Duodenal mucosa (tissue), 2 donors: ENCODE data around the gene HK1.
"Not testable (repeated sequence)": the region's sequence is repeated elsewhere in the genome, so short reads cannot be mapped to it uniquely, and the experiment has no call there.

ENCODE experiments used
- H3K27ac ChIP-seq: one replicate; pipeline ENCODE4 v1.7.0; 2013; ENCODE audit warnings: low read depth, low read length
- H3K27me3 ChIP-seq, 2 donors: one replicate each; pipeline ENCODE4 v1.7.0; 2013; ENCODE audit warnings: low read length in 2 of 2, control low read depth in 1 of 2; ENCODE audit not compliant: insufficient read depth in 2 of 2, control insufficient read depth in 1 of 2
- H3K36me3 ChIP-seq, 2 donors: one replicate each; pipeline ENCODE4 v1.7.0; 2013; ENCODE audit warnings: low read length in 2 of 2, control low read depth in 1 of 2; ENCODE audit not compliant: insufficient read depth in 2 of 2, control insufficient read depth in 1 of 2
- H3K4me1 ChIP-seq, 2 donors: one replicate each; pipeline ENCODE4 v1.7.0; 2013; ENCODE audit warnings: low read length in 2 of 2, control low read depth in 1 of 2; ENCODE audit not compliant: insufficient read depth in 2 of 2, control insufficient read depth in 1 of 2
- H3K4me3 ChIP-seq, 2 donors: one replicate each; pipeline ENCODE4 v1.7.0; 2013; ENCODE audit warnings: low read length in 2 of 2, low read depth in 1 of 2
- H3K9ac ChIP-seq, 2 donors: one replicate each; pipeline ENCODE4 v1.7.0; 2013; ENCODE audit warnings: low read length in 2 of 2, low read depth in 1 of 2
- H3K9me3 ChIP-seq, 2 donors: one replicate each; pipeline ENCODE4 v1.7.0; 2013; ENCODE audit warnings: low read length in 2 of 2, control low read depth in 1 of 2; ENCODE audit not compliant: control insufficient read depth in 1 of 2

Gene HK1

DNA sequence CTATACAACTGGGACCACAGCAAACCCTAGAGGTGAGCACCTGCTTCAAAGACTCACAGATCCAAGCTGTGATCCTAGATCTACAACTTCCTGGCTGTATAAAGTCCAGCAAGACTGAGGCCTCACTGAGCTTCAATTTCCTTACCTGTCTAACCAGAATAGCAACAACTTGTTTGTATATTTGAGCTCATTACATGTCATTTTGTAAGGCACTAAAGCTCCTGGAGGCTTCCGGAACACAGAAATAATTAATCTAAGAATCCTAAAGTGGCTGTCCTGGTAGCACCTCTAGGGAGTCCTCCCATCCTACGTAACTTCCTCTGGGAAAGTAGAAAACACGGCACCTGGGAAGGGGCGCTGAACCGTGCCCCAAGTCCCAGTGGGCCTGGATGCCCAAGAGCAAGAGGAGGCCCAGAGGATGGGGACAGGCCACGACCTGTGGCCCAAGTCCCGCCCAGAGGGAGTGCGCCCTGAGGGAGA is 39.4 kb downstream of the HK1 start:
- H3K9ac ChIP-seq: peak overlapping the region; percentile 64 to 71
- peaks cover 39 to 48% of the 10 kb centered on the region in 2 donors for H3K4me1 ChIP-seq
- H3K27me3 ChIP-seq: no peaks in the 10 kb centered on the region
- H3K4me3 ChIP-seq: peak overlapping the region; percentile 77 to 90
- no peaks in the 10 kb centered on the region for H3K36me3 ChIP-seq
- no peaks in the 10 kb centered on the region for H3K9me3 ChIP-seq
- H3K27ac ChIP-seq: peak overlapping the region; percentile 90

DNA sequence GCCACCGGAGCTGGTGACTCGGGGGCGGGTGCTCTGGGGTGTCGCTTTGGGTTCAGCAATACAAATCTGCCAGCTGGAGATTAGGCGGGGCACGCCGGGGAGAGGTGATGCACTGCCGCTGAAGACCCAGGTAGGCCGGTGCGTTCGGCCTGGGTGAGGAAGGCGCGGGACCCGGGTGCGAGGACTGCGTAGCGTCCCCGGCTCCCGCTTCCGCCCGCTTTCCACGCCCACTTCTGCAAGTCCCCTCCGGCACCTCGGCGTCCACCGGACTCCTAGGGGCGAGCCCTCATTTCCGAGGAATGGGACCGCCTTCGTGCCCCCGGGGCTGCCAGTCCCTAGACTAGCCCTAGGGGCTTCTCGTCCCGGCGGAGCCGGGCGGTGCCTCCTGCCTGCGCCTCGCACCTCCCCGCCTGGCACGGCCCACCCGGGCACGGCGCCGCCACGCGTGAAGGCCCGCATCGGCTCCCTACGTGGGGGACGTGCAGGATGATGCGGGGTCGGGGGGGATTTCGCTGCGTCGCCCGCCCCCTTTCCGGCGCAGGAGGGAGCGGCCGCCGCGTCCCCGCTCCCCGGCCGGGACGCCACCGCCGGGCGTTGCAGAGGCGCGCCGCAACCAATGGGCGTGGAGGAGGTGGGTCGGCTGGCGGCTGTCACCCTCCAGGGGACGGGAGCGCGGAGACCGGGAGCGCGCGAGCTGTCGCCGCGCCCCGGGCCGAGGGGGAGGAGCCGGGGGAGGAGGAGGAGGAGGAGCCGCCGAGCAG is 40.0 kb downstream of the HK1 start:
- H3K36me3 ChIP-seq: no peaks in the 10 kb centered on the region
- H3K27me3 ChIP-seq: no peaks in the 10 kb centered on the region
- H3K9me3 ChIP-seq: no peaks in the 10 kb centered on the region
- peak overlapping the region; percentile 64 to 71 for H3K9ac ChIP-seq
- peak overlapping the region; percentile 77 to 90 for H3K4me3 ChIP-seq
- H3K27ac ChIP-seq: peak overlapping the region; percentile 90
- peaks cover 39 to 48% of the 10 kb centered on the region in 2 donors for H3K4me1 ChIP-seq

DNA sequence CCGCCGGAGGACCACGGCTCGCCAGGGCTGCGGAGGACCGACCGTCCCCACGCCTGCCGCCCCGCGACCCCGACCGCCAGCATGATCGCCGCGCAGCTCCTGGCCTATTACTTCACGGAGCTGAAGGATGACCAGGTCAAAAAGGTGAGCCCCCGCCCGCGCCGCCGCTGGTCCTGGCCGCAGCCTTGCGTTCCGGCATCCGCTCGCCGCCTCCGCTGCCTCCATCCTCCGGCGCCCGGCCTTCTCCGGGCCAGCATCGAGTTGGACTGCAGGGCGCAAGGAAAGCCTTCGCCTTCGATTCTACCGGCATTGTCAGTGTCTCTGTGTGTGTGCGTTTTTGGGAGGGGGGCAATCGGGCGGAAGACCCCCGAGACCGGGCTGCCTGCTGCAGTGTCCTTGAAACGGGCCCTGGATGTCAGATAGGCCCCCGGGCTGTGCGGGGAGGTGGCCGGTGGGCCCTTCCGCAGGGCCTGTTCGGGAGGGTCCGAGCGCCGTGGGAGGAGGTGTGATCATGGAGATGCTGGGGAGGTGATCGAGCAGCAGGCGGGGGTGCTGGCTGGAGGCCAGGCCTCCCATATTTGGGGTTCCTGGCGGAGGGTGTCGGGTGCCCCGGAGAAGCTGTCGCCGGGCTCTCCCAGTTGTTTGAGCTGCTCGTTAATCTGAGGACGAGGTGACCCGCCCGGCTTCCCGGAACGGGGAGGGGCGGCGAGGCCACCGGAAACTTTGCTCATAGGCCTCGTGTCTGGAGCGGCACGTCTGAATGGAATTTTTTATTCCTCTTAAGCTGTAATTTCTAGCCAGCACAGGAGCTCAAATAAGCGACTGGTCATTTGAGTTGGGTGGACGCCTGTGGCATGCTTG is 40.8 kb downstream of the HK1 start:
- Histone ChIP-seq H3K4me1 (peaks cover 39 to 48% of the 10 kb centered on the region in 2 donors), H3K9me3 (no peaks in the 10 kb centered on the region), H3K9ac (peak overlapping the region; percentile 72 to 79), H3K36me3 (no peaks in the 10 kb centered on the region), H3K27me3 (no peaks in the 10 kb centered on the region), H3K4me3 (peak overlapping the region; percentile 77 to 90), H3K27ac (peak overlapping the region; percentile 71)

DNA sequence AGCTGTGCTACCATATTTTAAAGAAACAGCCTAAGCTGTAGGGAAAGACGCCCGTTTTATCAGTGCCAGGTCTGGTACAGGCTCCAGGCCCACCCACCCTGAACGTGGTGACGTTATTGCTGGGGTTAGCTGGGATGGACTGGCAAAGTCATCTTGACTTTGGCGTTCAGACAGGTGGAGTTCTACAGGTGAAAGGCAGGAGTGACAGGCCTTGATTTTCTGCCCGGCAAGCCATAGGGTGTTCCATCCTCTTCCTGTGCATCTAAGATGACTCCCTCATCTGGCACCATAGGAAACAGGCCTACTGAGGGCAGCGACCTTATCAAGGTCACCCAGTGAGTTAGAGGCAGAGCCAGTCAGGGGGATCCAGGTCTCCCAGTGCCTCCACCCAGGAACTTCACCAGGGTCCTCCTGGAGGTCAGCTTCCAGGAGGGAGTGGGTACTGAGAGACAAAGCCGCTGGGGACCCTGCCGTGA is 41.6 kb downstream of the HK1 start:
- Histone ChIP-seq H3K9me3 (no peaks in the 10 kb centered on the region), H3K9ac (peak overlapping the region; percentile 72 to 79), H3K27me3 (no peaks in the 10 kb centered on the region), H3K27ac (no peak overlapping the region), H3K4me3 (peak overlapping the region; percentile 77 to 90), H3K4me1 (peaks cover 39 to 48% of the 10 kb centered on the region in 2 donors), H3K36me3 (no peaks in the 10 kb centered on the region)

DNA sequence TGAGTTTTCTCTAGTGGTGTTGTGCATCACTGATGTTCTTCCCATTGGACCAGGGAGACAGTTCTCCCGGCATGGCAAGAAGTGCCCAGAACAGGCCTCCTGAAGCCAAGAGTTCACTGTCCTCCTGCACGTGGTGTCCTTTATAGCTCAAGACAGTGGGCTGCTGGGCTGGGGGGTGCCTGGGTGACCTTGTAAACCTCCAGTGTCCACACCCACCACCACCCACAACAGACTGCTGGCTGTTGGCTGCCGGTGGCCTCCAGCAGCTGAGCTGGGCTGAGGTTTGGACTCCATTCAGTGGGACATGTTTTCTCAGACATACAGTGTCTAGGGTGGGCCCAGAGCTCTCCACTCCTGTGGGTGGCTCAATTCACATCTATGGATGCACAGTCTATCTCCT is 42.2 kb downstream of the HK1 start:
- H3K4me1 ChIP-seq: peaks cover 32 to 41% of the 10 kb centered on the region in 2 donors
- H3K9me3 ChIP-seq: no peaks in the 10 kb centered on the region
- peak overlapping the region in 1 of 2 donors; percentile 90 for H3K4me3 ChIP-seq
- H3K9ac ChIP-seq: no peak overlapping the region
- H3K27me3 ChIP-seq: no peaks in the 10 kb centered on the region
- no peaks in the 10 kb centered on the region for H3K36me3 ChIP-seq
- H3K27ac ChIP-seq: no peak overlapping the region

DNA sequence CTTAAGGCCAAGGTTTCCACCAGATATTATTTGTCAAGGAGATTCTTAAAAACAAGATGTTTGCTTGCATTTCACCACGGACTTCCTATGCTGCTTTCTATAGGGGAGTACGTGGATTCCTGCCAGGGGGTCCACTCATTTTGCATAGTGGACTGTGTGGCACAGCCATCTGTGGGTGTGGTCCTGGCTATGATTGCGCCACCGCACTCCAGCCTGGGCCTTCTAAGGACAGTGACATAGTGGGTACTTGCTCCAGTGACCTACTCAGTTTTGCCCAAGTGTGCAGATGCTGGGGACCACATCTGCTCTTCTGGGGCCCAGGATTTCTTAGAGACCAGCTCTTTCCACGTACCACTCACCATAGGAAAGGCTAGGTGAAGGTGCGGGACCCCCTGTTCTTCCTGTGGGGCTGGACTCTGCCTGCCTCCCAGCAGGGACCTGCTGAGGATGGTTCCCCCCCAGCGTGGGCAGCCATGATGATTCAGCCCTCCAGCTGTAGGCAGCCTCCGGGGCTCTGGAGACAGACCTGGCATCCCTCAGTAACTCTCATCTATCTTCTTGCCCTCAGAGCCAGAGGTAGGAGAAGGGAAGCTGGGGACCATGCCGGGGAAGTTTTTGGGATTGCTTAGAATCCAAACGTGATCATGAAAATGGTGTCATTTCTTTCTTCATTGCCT is 42.9 kb downstream of the HK1 start:
- Histone ChIP-seq H3K9ac (no peak overlapping the region), H3K4me1 (peaks cover 31 to 35% of the 10 kb centered on the region in 2 donors), H3K27ac (no peak overlapping the region), H3K27me3 (no peaks in the 10 kb centered on the region), H3K4me3 (no peak overlapping the region), H3K9me3 (no peaks in the 10 kb centered on the region), H3K36me3 (no peaks in the 10 kb centered on the region)

DNA sequence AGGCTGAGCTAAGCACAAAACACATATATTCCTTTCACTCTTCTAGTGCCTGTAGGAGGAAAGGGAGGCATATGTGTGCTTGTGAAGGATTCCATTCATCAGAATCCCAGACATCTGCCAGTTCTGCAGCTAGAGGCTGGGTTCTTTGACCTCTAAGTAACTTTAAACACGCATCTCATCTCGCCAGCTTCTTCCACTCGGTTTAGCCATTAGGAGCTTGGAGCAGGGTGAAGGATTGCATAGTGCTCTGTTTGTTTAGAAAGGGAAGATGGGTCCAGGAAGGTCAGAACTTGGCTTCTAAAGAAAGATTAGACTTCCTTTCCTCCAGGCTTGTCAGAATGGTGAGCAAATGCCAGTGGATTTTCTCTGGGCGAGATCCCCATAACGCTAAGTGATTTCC is 43.6 kb downstream of the HK1 start:
- Histone ChIP-seq H3K36me3 (no peaks in the 10 kb centered on the region), H3K27ac (no peak overlapping the region), H3K4me1 (peaks cover 30 to 31% of the 10 kb centered on the region in 2 donors), H3K9me3 (no peaks in the 10 kb centered on the region), H3K9ac (no peak overlapping the region), H3K4me3 (no peak overlapping the region), H3K27me3 (no peaks in the 10 kb centered on the region)

DNA sequence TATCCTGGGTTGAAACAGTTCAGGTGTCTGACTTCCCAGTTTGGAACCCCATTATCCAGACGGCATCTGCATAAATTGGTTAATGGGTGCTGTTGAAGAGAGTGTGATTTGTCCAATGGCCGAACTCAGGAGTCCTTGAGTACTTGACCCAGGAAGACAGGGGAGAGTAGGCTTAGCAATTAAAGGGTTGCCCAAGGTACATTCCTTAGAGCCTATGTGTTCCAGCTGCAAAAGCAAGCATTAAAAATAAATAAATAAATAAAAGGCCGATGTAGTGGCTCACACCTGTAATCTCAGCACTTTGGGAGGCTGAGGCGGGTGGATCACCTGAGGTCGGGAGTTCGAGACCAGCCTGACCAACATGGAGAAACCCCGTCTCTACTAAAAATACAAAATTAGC is 44.0 kb downstream of the HK1 start:
- H3K36me3 ChIP-seq, H3K27me3 ChIP-seq, H3K27ac ChIP-seq, H3K9ac ChIP-seq, H3K4me3 ChIP-seq, H3K9me3 ChIP-seq: not testable (repeated sequence)
- peaks cover 27 to 28% of the 10 kb centered on the region in 2 donors for H3K4me1 ChIP-seq

DNA sequence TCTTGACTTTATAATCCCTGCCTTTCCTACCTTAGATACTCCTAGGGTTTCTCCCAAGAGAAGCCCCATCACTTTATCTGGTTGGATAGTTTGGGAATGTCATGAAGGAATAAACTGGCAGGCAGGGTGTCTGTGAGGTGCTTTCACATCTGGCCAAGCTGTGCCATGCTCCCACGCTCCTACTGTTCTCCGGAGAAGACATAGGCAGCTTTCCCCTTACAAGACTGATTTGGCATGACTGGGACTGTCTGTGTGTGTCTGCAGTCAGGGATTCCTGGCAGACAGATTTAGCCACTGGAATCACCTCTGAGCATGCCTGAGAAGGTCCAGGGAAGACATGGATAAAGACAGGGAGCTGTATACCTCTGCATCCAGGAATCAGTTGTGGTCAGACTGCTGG is 45.3 kb downstream of the HK1 start:
- no peak overlapping the region for H3K27ac ChIP-seq
- no peaks in the 10 kb centered on the region for H3K9me3 ChIP-seq
- no peaks in the 10 kb centered on the region for H3K27me3 ChIP-seq
- no peak overlapping the region for H3K9ac ChIP-seq
- no peaks in the 10 kb centered on the region for H3K36me3 ChIP-seq
- H3K4me3 ChIP-seq: no peak overlapping the region
- H3K4me1 ChIP-seq: peaks cover 30 to 36% of the 10 kb centered on the region in 2 donors
